ENCODE results near the gene PLEKHG2. TPM values are rescaled to one million over a fixed set of nuclear protein-coding genes. Genes with fewer than 3 reads are reported as not detected.

The PLEKHG2 gene
- total and polyA plus RNA-seq, 2 experiments from 2014 or later: 25.3 to 34.0 TPM

GRCh38 chr19:39388657-39389056 is 23.8 kb upstream of the PLEKHG2 start:
- no peaks in the 10 kb centered on the region for H3K36me3 ChIP-seq (replicated peaks; ENCODE audit: insufficient read depth, low read depth)
- 96% methylated on average over 5 of the region's 5 CpGs for WGBS (ENCODE audit: low lambda C conversion rate, missing lambda C conversion rate)

GRCh38 chr19:39389631-39390414 is 22.6 kb upstream of the PLEKHG2 start:
- Histone ChIP-seq H2AFZ (no peak overlapping the region), H3K9me2 (replicated peaks; ENCODE audit: insufficient read depth) (no peaks in the 10 kb centered on the region), H3K27me3 (no peaks in the 10 kb centered on the region), H4K20me1 (ENCODE audit: insufficient read depth, poor library complexity, severe bottlenecking) (no peaks in the 10 kb centered on the region), H3K27ac (peak overlapping the region; percentile 97), H3K79me2 (peaks cover 38% of the 10 kb centered on the region), H3K9me3 (ENCODE audit: low read depth) (no peaks in the 10 kb centered on the region), H3K4me3 (peak overlapping the region; percentile 42), H3K36me3 (replicated peaks; ENCODE audit: insufficient read depth, low read depth) (no peaks in the 10 kb centered on the region), H3K4me2 (peak overlapping the region; percentile 91), H3K4me1 (ENCODE audit: insufficient read depth) (peaks cover 15% of the 10 kb centered on the region)
- WGBS (ENCODE audit: low lambda C conversion rate, missing lambda C conversion rate): 67% methylated on average over 13 of the region's 13 CpGs
- no peak for DNase-seq (ENCODE audit: low spot score)
- TF ChIP-seq EZH2 (IDR thresholded peaks at IDR 0.05; ENCODE audit: borderline replicate concordance) (no peak), EZH2phosphoT487 (IDR thresholded peaks at IDR 0.05; ENCODE audit: low read depth, severe bottlenecking, unreplicated experiment) (no peak), CTCF (IDR thresholded peaks at IDR 0.05; ENCODE audit: poor library complexity) (no peak)

More at GRCh38 chr19:39388657-39389056, 23.8 kb upstream of the PLEKHG2 start:
- H3K27me3 ChIP-seq: no peaks in the 10 kb centered on the region
- H4K20me1 ChIP-seq (ENCODE audit: insufficient read depth, poor library complexity, severe bottlenecking): no peaks in the 10 kb centered on the region
- no peaks in the 10 kb centered on the region for H3K9me2 ChIP-seq (replicated peaks; ENCODE audit: insufficient read depth)
- no peak overlapping the region for H2AFZ ChIP-seq
- no peak for TF ChIP-seq EZH2phosphoT487 (IDR thresholded peaks at IDR 0.05; ENCODE audit: low read depth, severe bottlenecking, unreplicated experiment)
- no peak for TF ChIP-seq CTCF (IDR thresholded peaks at IDR 0.05; ENCODE audit: poor library complexity)
- no peak for TF ChIP-seq EZH2 (IDR thresholded peaks at IDR 0.05; ENCODE audit: borderline replicate concordance)
- no peak for DNase-seq (ENCODE audit: low spot score)
- no peaks in the 10 kb centered on the region for H3K9me3 ChIP-seq (ENCODE audit: low read depth)
- H3K4me2 ChIP-seq: no peak overlapping the region
- peaks cover 15% of the 10 kb centered on the region for H3K4me1 ChIP-seq (ENCODE audit: insufficient read depth)
- H3K27ac ChIP-seq: no peak overlapping the region
- H3K79me2 ChIP-seq: peaks cover 37% of the 10 kb centered on the region
- no peak overlapping the region for H3K4me3 ChIP-seq

- Histone ChIP-seq H4K20me1 (ENCODE audit: insufficient read depth, poor library complexity, severe bottlenecking) (no peaks in the 10 kb centered on the region), H3K9me3 (ENCODE audit: low read depth) (no peaks in the 10 kb centered on the region), H3K4me3 (peak overlapping the region; percentile 42), H3K4me2 (peak overlapping the region; percentile 91), H3K27me3 (no peaks in the 10 kb centered on the region), H3K9me2 (replicated peaks; ENCODE audit: insufficient read depth) (no peaks in the 10 kb centered on the region), H3K36me3 (replicated peaks; ENCODE audit: insufficient read depth, low read depth) (no peaks in the 10 kb centered on the region), H3K4me1 (ENCODE audit: insufficient read depth) (peaks cover 15% of the 10 kb centered on the region), H2AFZ (peak overlapping the region; percentile 24), H3K27ac (peak overlapping the region; percentile 97), H3K79me2 (peaks cover 38% of the 10 kb centered on the region)
- TF ChIP-seq EZH2phosphoT487 (IDR thresholded peaks at IDR 0.05; ENCODE audit: low read depth, severe bottlenecking, unreplicated experiment) (no peak), CTCF (IDR thresholded peaks at IDR 0.05; ENCODE audit: poor library complexity) (no peak), EZH2 (IDR thresholded peaks at IDR 0.05; ENCODE audit: borderline replicate concordance) (no peak)
- DNase-seq (ENCODE audit: low spot score): peak; percentile 91
- 2% methylated on average over 10 of the region's 10 CpGs for WGBS (ENCODE audit: low lambda C conversion rate, missing lambda C conversion rate)
Measured at GRCh38 chr19:39390451-39390750, 22.1 kb upstream of the PLEKHG2 start.
